Large intestine (tissue), 12 donors: ENCODE data around the gene GRIK3. TPM values are rescaled to one million over a fixed set of nuclear protein-coding genes. Genes with fewer than 3 reads are reported as not detected.
A peak's percentile ranks its signal among the peaks of the same experiment; 100 is the strongest.
"Not testable (repeated sequence)": the region's sequence is repeated elsewhere in the genome, so short reads cannot be mapped to it uniquely, and the experiment has no call there.

Experiments used
- DNase-seq, 2 donors: peaks; one replicate each; pipeline versions ENCODE4 v3.0.0 to v3.0.0-alpha.2; 2013
- H3K27ac ChIP-seq: one replicate; pipeline ENCODE4 v1.5.1; 2013; ENCODE audit warnings: low read length
- H3K27me3 ChIP-seq: 2 replicates; pipeline ENCODE4 v1.6.1; 2013; ENCODE audit warnings: low read length; ENCODE audit not compliant: control insufficient read depth, insufficient read depth
- H3K36me3 ChIP-seq: 2 replicates; pipeline ENCODE4 v1.6.1; 2013; ENCODE audit warnings: low read length; ENCODE audit not compliant: control insufficient read depth, insufficient read depth
- H3K4me1 ChIP-seq: one replicate; pipeline ENCODE4 v1.6.1; 2013; ENCODE audit warnings: low read length; ENCODE audit not compliant: control insufficient read depth, insufficient read depth
- H3K4me3 ChIP-seq: one replicate; pipeline ENCODE4 v1.5.1; 2013; ENCODE audit warnings: low read length
- H3K9me3 ChIP-seq: one replicate; pipeline ENCODE4 v1.6.1; 2013; ENCODE audit warnings: mild to moderate bottlenecking, low read depth, low read length, moderate library complexity; ENCODE audit not compliant: control insufficient read depth
- WGBS: methylation state at CpG from one replicate; pipeline ENCODE4 v1.1.5; 2013; ENCODE audit warnings: low lambda C conversion rate; ENCODE audit not compliant: insufficient coverage; 5-methylcytosine and 5-hydroxymethylcytosine counted together
- long read RNA-seq, 11 donors: transcript quantifications; one replicate each; lab custom pipeline, GENCODE V29; 2026
- polyA plus RNA-seq: library from polyadenylated mRNA; unstranded; fragments of 120-200 nt; gene quantifications from one replicate; pipeline ENCODE4 v1.2.1, GENCODE V29; 2013

Gene GRIK3
- 4.5 TPM for polyA plus RNA-seq
- long read RNA-seq, donor 1 = 0 reads
- long read RNA-seq, donor 2, partial matches to known transcripts = 0 of 1 reads
- long read RNA-seq, donor 2, other reads (novel, unspliced or antisense) = 0 of 1 reads
- long read RNA-seq, donor 3 = 0 reads
- long read RNA-seq, donor 4 = 0 reads
- long read RNA-seq, donor 5 = 0 reads
- long read RNA-seq, donor 6 = 0 reads
- long read RNA-seq, donor 7 = 0 reads
- long read RNA-seq, donor 8 = 0 reads
- long read RNA-seq, donor 9 = 0 reads
- long read RNA-seq, donor 10, full-length matches to known transcripts = 1 of 1 reads
- long read RNA-seq, donor 10, partial matches to known transcripts = 0 of 1 reads
- long read RNA-seq, donor 10, other reads (novel, unspliced or antisense) = 0 of 1 reads
- long read RNA-seq, donor 11, partial matches to known transcripts = 0 of 1 reads
- long read RNA-seq, donor 11, other reads (novel, unspliced or antisense) = 0 of 1 reads

GRCh38 chr1:37034121-37035013, at the start of gene GRIK3:
Gene GRIK3 (minus strand): TSS chr1:37034515. CDS start chr1:37034108, 407 bp downstream.
- Histone ChIP-seq H3K27ac (no peak within 1 kb of the TSS), H3K4me1 (no peaks in the 10 kb centered on the region), H3K27me3 (peaks cover 88% of the 10 kb centered on the region), H3K36me3 (no peaks in the 10 kb centered on the region), H3K4me3 (peak within 1 kb of the TSS; percentile 1), H3K9me3 (no peaks in the 10 kb centered on the region)
- WGBS = no CpG with 5 or more reads among the region's 128 CpGs
- DNase-seq = no peak

- peaks cover 2% of the 10 kb centered on the region for H3K27me3 ChIP-seq
- 80% methylated on average over 1 of the region's 10 CpGs for WGBS
- H3K27ac ChIP-seq = no peak overlapping the region
- no peaks in the 10 kb centered on the region for H3K4me1 ChIP-seq
- no peaks in the 10 kb centered on the region for H3K36me3 ChIP-seq
- H3K4me3 ChIP-seq = no peak overlapping the region
- DNase-seq = no peak
- peaks cover 4% of the 10 kb centered on the region for H3K9me3 ChIP-seq
Measured at GRCh38 chr1:37084013-37084412, 49.7 kb upstream of the GRIK3 start.

GRCh38 chr1:37083603-37084002, 49.3 kb upstream of the GRIK3 start:
- Histone ChIP-seq H3K27ac (no peak overlapping the region), H3K9me3 (peaks cover 4% of the 10 kb centered on the region), H3K4me3 (no peak overlapping the region), H3K4me1 (no peaks in the 10 kb centered on the region), H3K27me3 (peaks cover 2% of the 10 kb centered on the region), H3K36me3 (no peaks in the 10 kb centered on the region)
- no peak for DNase-seq
- 75% methylated on average over 4 of the region's 12 CpGs for WGBS

GRCh38 chr1:37080296-37080986, 46.1 kb upstream of the GRIK3 start:
- DNase-seq, H3K4me1 ChIP-seq, H3K27me3 ChIP-seq, H3K9me3 ChIP-seq, H3K36me3 ChIP-seq, H3K4me3 ChIP-seq, H3K27ac ChIP-seq: not testable (repeated sequence)
- WGBS = no CpG with 5 or more reads among the region's 54 CpGs

- Histone ChIP-seq H3K27me3 (peaks cover 2% of the 10 kb centered on the region), H3K4me1 (no peaks in the 10 kb centered on the region), H3K36me3 (no peaks in the 10 kb centered on the region), H3K9me3 (peaks cover 4% of the 10 kb centered on the region), H3K27ac (no peak overlapping the region), H3K4me3 (no peak overlapping the region)
- no CpG with 5 or more reads among the region's 2 CpGs for WGBS
- DNase-seq = no peak
Measured at GRCh38 chr1:37078866-37079265, 44.6 kb upstream of the GRIK3 start.

GRCh38 chr1:37076168-37076567, 41.9 kb upstream of the GRIK3 start:
- no CpG with 5 or more reads among the region's 2 CpGs for WGBS

GRCh38 chr1:37073854-37074379, 39.6 kb upstream of the GRIK3 start:
- Histone ChIP-seq H3K36me3 (no peaks in the 10 kb centered on the region), H3K27ac (no peak overlapping the region), H3K27me3 (peaks cover 2% of the 10 kb centered on the region), H3K4me1 (peaks cover 8% of the 10 kb centered on the region), H3K4me3 (no peak overlapping the region), H3K9me3 (no peaks in the 10 kb centered on the region)
- peak in 1 of 2 donors; percentile 15 for DNase-seq
- no CpG with 5 or more reads among the region's 9 CpGs for WGBS

More at GRCh38 chr1:37076168-37076567, 41.9 kb upstream of the GRIK3 start:
- DNase-seq = no peak
- no peak overlapping the region for H3K4me3 ChIP-seq
- H3K36me3 ChIP-seq = no peaks in the 10 kb centered on the region
- peaks cover 4% of the 10 kb centered on the region for H3K9me3 ChIP-seq
- peaks cover 8% of the 10 kb centered on the region for H3K4me1 ChIP-seq
- no peaks in the 10 kb centered on the region for H3K27me3 ChIP-seq
- no peak overlapping the region for H3K27ac ChIP-seq

- no peak for DNase-seq
- Histone ChIP-seq H3K4me3 (no peak overlapping the region), H3K9me3 (no peaks in the 10 kb centered on the region), H3K36me3 (no peaks in the 10 kb centered on the region), H3K27ac (no peak overlapping the region), H3K4me1 (peaks cover 8% of the 10 kb centered on the region), H3K27me3 (peaks cover 2% of the 10 kb centered on the region)
- no CpG with 5 or more reads among the region's 9 CpGs for WGBS
Measured at GRCh38 chr1:37073152-37073853, 39.0 kb upstream of the GRIK3 start.

- H3K4me3 ChIP-seq = no peak overlapping the region
- no peaks in the 10 kb centered on the region for H3K36me3 ChIP-seq
- no CpG with 5 or more reads among the region's 7 CpGs for WGBS
- peak; percentile 84 to 94 for DNase-seq
- H3K9me3 ChIP-seq = no peaks in the 10 kb centered on the region
- H3K27me3 ChIP-seq = peaks cover 2% of the 10 kb centered on the region
- peaks cover 8% of the 10 kb centered on the region for H3K4me1 ChIP-seq
- H3K27ac ChIP-seq = peak overlapping the region; percentile 51
Measured at GRCh38 chr1:37071829-37072228, 37.5 kb upstream of the GRIK3 start.
